Neuronal stem cell (in vitro differentiated cells): Measurements from ENCODE around the gene MUSTN1.
A peak's percentile ranks its signal among the peaks of the same experiment; 100 is the strongest.

Experiments
- DNase-seq: peaks from one replicate; pipeline ENCODE4 v3.0.0-alpha.2; 2013; ENCODE audit warnings: low spot score
- H2AFZ ChIP-seq: one replicate; pipeline ENCODE4 v1.6.1; 2013; ENCODE audit warnings: mild to moderate bottlenecking, low read length, inconsistent platforms
- H2AK5ac ChIP-seq: 2 replicates; pipeline ENCODE4 v1.6.1; 2013; ENCODE audit warnings: low read depth, mild to moderate bottlenecking, inconsistent platforms, low read length, moderate library complexity, mixed read lengths
- H2BK120ac ChIP-seq: 2 replicates; pipeline ENCODE4 v1.6.1; 2013; ENCODE audit warnings: low read depth, mild to moderate bottlenecking, inconsistent platforms, low read length, moderate library complexity, mixed read lengths
- H2BK12ac ChIP-seq: one replicate; pipeline ENCODE4 v1.6.1; 2013; ENCODE audit warnings: low read length, inconsistent platforms
- H2BK15ac ChIP-seq: 2 replicates; pipeline ENCODE4 v1.6.1; 2013; ENCODE audit warnings: mild to moderate bottlenecking, low read length, inconsistent platforms, mixed read lengths
- H2BK5ac ChIP-seq: one replicate; pipeline ENCODE4 v1.6.1; 2013; ENCODE audit warnings: inconsistent platforms, mild to moderate bottlenecking, low read length, moderate library complexity
- H3K14ac ChIP-seq: one replicate; pipeline ENCODE4 v1.6.1; 2013; ENCODE audit warnings: low read length, inconsistent platforms
- H3K18ac ChIP-seq: 2 replicates; pipeline ENCODE4 v1.6.1; 2013; ENCODE audit warnings: low read length, inconsistent platforms
- H3K23ac ChIP-seq: 2 replicates; pipeline ENCODE4 v1.6.1; 2013; ENCODE audit warnings: low read depth, mild to moderate bottlenecking, mixed read lengths, low read length, inconsistent platforms; ENCODE audit not compliant: poor library complexity
- H3K27ac ChIP-seq: replicated peaks from 3 replicates; pipeline ENCODE4 v1.5.1; 2013; ENCODE audit warnings: low read length, inconsistent platforms
- H3K27me3 ChIP-seq, 3 experiments: 2 replicates each; pipeline ENCODE4 v1.6.1; 2013; ENCODE audit warnings: low read length in 3 of 3, mild to moderate bottlenecking in 2 of 3, inconsistent platforms in 1 of 3, low read depth in 1 of 3, mixed read lengths in 1 of 3, moderate library complexity in 1 of 3; ENCODE audit not compliant: control insufficient read depth in 3 of 3, insufficient read depth in 3 of 3
- H3K36me3 ChIP-seq, 2 donors: replicated peaks in 1 of 2; 2 replicates each; pipeline ENCODE4 v1.6.1; 2013; ENCODE audit warnings: low read length in 2 of 2; ENCODE audit not compliant: control insufficient read depth in 2 of 2, insufficient read depth in 2 of 2
- H3K4ac ChIP-seq: 2 replicates; pipeline ENCODE4 v1.6.1; 2013; ENCODE audit warnings: inconsistent platforms, mild to moderate bottlenecking, low read length, moderate library complexity
- H3K4me1 ChIP-seq, 2 donors: 1 replicate in 1 of 2; 2 replicates in 1 of 2; pipeline ENCODE4 v1.6.1; 2013; ENCODE audit warnings: low read length in 2 of 2, low read depth in 1 of 2; ENCODE audit not compliant: control insufficient read depth in 2 of 2, insufficient read depth in 1 of 2
- H3K4me2 ChIP-seq: one replicate; pipeline ENCODE4 v1.6.1; 2013; ENCODE audit warnings: mild to moderate bottlenecking, low read length, inconsistent platforms; ENCODE audit not compliant: insufficient read depth, poor library complexity, severe bottlenecking
- H3K4me3 ChIP-seq, 2 donors: 2 replicates each; pipeline ENCODE4 v1.5.1; 2013; ENCODE audit warnings: low read length in 2 of 2, mild to moderate bottlenecking in 2 of 2, inconsistent platforms in 1 of 2, moderate library complexity in 1 of 2
- H3K79me1 ChIP-seq: one replicate; pipeline ENCODE4 v1.6.1; 2013; ENCODE audit warnings: low read depth, mild to moderate bottlenecking, inconsistent platforms, low read length, moderate library complexity
- H3K9ac ChIP-seq: one replicate; pipeline ENCODE4 v1.6.1; 2013; ENCODE audit warnings: mild to moderate bottlenecking, low read depth, low read length, inconsistent platforms; ENCODE audit not compliant: poor library complexity
- H3K9me3 ChIP-seq, 2 donors: replicated peaks in 1 of 2; 2 replicates each; pipeline versions ENCODE3 to v1.6.1; 2013; ENCODE audit warnings: low read length in 2 of 2, mild to moderate bottlenecking in 2 of 2, inconsistent platforms in 1 of 2, low read depth in 1 of 2, mixed read lengths in 1 of 2, moderate library complexity in 1 of 2; ENCODE audit not compliant: control insufficient read depth in 2 of 2, insufficient read depth in 1 of 2
- H4K8ac ChIP-seq: one replicate; pipeline ENCODE4 v1.6.1; 2013; ENCODE audit warnings: low read depth, mild to moderate bottlenecking, inconsistent platforms, low read length, moderate library complexity
- H4K91ac ChIP-seq: one replicate; pipeline ENCODE4 v1.6.1; 2013; ENCODE audit warnings: low read length, low read depth, mild to moderate bottlenecking, inconsistent platforms; ENCODE audit not compliant: poor library complexity
- WGBS, 2 donors: extraction: QIAGEN DNeasy Blood & Tissue Kit; methylation state at CpG; one replicate each; pipeline ENCODE4 v1.1.7; 2013; ENCODE audit warnings: missing lambda C conversion rate in 2 of 2, mixed read lengths in 1 of 2; ENCODE audit not compliant: insufficient read length in 2 of 2, insufficient replicate concordance in 1 of 2; ENCODE audit errors: extremely low coverage in 2 of 2; 5-methylcytosine and 5-hydroxymethylcytosine counted together

MUSTN1 gene

GRCh38 chr3:52792961-52793695 lies 41.7 kb downstream of the MUSTN1 start:
- Histone ChIP-seq H3K27me3 (peaks cover 0 to 10% (median 0%) of the 10 kb centered on the region in 3 experiments), H3K36me3 (no peaks in the 10 kb centered on the region), H2BK12ac (no peak overlapping the region), H3K4me2 (no peak overlapping the region), H3K4ac (no peak overlapping the region), H2BK15ac (peak overlapping the region; percentile 68), H3K4me3 (no peak overlapping the region), H3K18ac (no peak overlapping the region), H3K79me1 (no peaks in the 10 kb centered on the region), H2BK5ac (no peak overlapping the region), H3K9me3 (no peaks in the 10 kb centered on the region), H3K23ac (no peak overlapping the region), H3K27ac (no peak overlapping the region), H3K9ac (no peak overlapping the region), H2BK120ac (no peak overlapping the region), H3K4me1 (peaks cover 4 to 12% of the 10 kb centered on the region in 2 donors), H2AFZ (no peak overlapping the region), H2AK5ac (no peak overlapping the region), H4K8ac (no peak overlapping the region), H3K14ac (no peak overlapping the region), H4K91ac (no peak overlapping the region)
- no CpG with 5 or more reads among the region's 18 CpGs for WGBS, 2 donors
- DNase-seq = no peak

- H2BK5ac ChIP-seq = peak overlapping the region; percentile 31
- H3K4ac ChIP-seq = no peak overlapping the region
- H3K9ac ChIP-seq = no peak overlapping the region
- H3K18ac ChIP-seq = no peak overlapping the region
- peaks cover 0 to 9% (median 0%) of the 10 kb centered on the region in 3 experiments for H3K27me3 ChIP-seq
- H2BK15ac ChIP-seq = no peak overlapping the region
- no peak overlapping the region for H3K14ac ChIP-seq
- no peak overlapping the region for H2AK5ac ChIP-seq
- no CpG with 5 or more reads among the region's 7 CpGs for WGBS, 2 donors
- H2BK12ac ChIP-seq = no peak overlapping the region
- H3K36me3 ChIP-seq = no peaks in the 10 kb centered on the region
- H3K23ac ChIP-seq = no peak overlapping the region
- H3K9me3 ChIP-seq = no peaks in the 10 kb centered on the region
- no peak overlapping the region for H3K4me2 ChIP-seq
- H3K4me3 ChIP-seq = no peak overlapping the region
- no peak for DNase-seq
- H3K79me1 ChIP-seq = no peaks in the 10 kb centered on the region
- no peak overlapping the region for H3K27ac ChIP-seq
- H4K91ac ChIP-seq = no peak overlapping the region
- peaks cover 4 to 12% of the 10 kb centered on the region in 2 donors for H3K4me1 ChIP-seq
- no peak overlapping the region for H2AFZ ChIP-seq
- H2BK120ac ChIP-seq = no peak overlapping the region
- H4K8ac ChIP-seq = no peak overlapping the region
Measured at GRCh38 chr3:52792413-52792812, 42.4 kb downstream of the MUSTN1 start.

- no peaks in the 10 kb centered on the region for H3K9me3 ChIP-seq
- H4K91ac ChIP-seq = no peak overlapping the region
- no peaks in the 10 kb centered on the region for H3K79me1 ChIP-seq
- H2BK15ac ChIP-seq = no peak overlapping the region
- H4K8ac ChIP-seq = no peak overlapping the region
- H3K9ac ChIP-seq = no peak overlapping the region
- no peak overlapping the region for H3K4me2 ChIP-seq
- no peak overlapping the region for H2BK120ac ChIP-seq
- H2BK12ac ChIP-seq = peak overlapping the region; percentile 63
- H2AK5ac ChIP-seq = peak overlapping the region; percentile 6
- H3K14ac ChIP-seq = no peak overlapping the region
- no peak overlapping the region for H3K4ac ChIP-seq
- WGBS, 2 donors = no CpG with 5 or more reads among the region's 4 CpGs
- no peak overlapping the region for H3K23ac ChIP-seq
- peaks cover 4 to 12% of the 10 kb centered on the region in 2 donors for H3K4me1 ChIP-seq
- H3K27me3 ChIP-seq = peaks cover 0 to 9% (median 0%) of the 10 kb centered on the region in 3 experiments
- H3K27ac ChIP-seq = no peak overlapping the region
- H2BK5ac ChIP-seq = peak overlapping the region; percentile 31
- no peak overlapping the region for H2AFZ ChIP-seq
- no peaks in the 10 kb centered on the region for H3K36me3 ChIP-seq
- no peak for DNase-seq
- peak overlapping the region; percentile 49 for H3K18ac ChIP-seq
- H3K4me3 ChIP-seq = peak overlapping the region in 1 of 2 donors; percentile 56
Measured at GRCh38 chr3:52791928-52792327, 42.9 kb downstream of the MUSTN1 start.

GRCh38 chr3:52791366-52791765 lies 43.5 kb downstream of the MUSTN1 start:
- Histone ChIP-seq H3K4ac (no peak overlapping the region), H3K14ac (no peak overlapping the region), H3K4me3 (no peak overlapping the region), H2AFZ (no peak overlapping the region), H4K91ac (no peak overlapping the region), H2BK120ac (no peak overlapping the region), H3K36me3 (no peaks in the 10 kb centered on the region), H2BK5ac (no peak overlapping the region), H3K9ac (no peak overlapping the region), H3K27ac (no peak overlapping the region), H3K18ac (no peak overlapping the region), H4K8ac (no peak overlapping the region), H3K23ac (peak overlapping the region; percentile 81), H3K4me1 (peaks cover 4 to 12% of the 10 kb centered on the region in 2 donors), H3K4me2 (no peak overlapping the region), H2AK5ac (peak overlapping the region; percentile 6), H2BK12ac (no peak overlapping the region), H3K79me1 (no peaks in the 10 kb centered on the region), H3K9me3 (no peaks in the 10 kb centered on the region), H2BK15ac (no peak overlapping the region), H3K27me3 (peaks cover 0 to 9% (median 0%) of the 10 kb centered on the region in 3 experiments)
- DNase-seq = no peak
- WGBS, 2 donors = no CpG with 5 or more reads among the region's 12 CpGs
